IPS-18a (cell line): ENCODE results near the gene KLF2.

ENCODE experiments used
- H3K27ac ChIP-seq: one replicate; pipeline ENCODE4 v1.5.1; 2013; ENCODE audit warnings: low read length
- H3K27me3 ChIP-seq: one replicate; pipeline ENCODE4 v1.6.1; 2013; ENCODE audit warnings: mild to moderate bottlenecking, low read length; ENCODE audit not compliant: control insufficient read depth, insufficient read depth
- H3K36me3 ChIP-seq: one replicate; pipeline ENCODE4 v1.6.1; 2013; ENCODE audit warnings: low read depth, low read length; ENCODE audit not compliant: control insufficient read depth
- H3K4me1 ChIP-seq: one replicate; pipeline ENCODE4 v1.6.1; 2013; ENCODE audit warnings: low read depth, low read length; ENCODE audit not compliant: control insufficient read depth
- H3K4me3 ChIP-seq: one replicate; pipeline ENCODE4 v1.5.1; 2013; ENCODE audit warnings: low read length
- H3K9ac ChIP-seq: one replicate; pipeline ENCODE4 v1.6.1; 2013; ENCODE audit warnings: mild to moderate bottlenecking, low read length, moderate library complexity
- H3K9me3 ChIP-seq: one replicate; pipeline ENCODE4 v1.6.1; 2013; ENCODE audit warnings: low read depth, low read length; ENCODE audit not compliant: control insufficient read depth

Gene KLF2

GRCh38 chr19:16375157-16375935, 50.7 kb downstream of the KLF2 start:
- Histone ChIP-seq H3K27me3 (no peaks in the 10 kb centered on the region), H3K4me3 (no peak overlapping the region), H3K9me3 (no peaks in the 10 kb centered on the region), H3K36me3 (peaks cover 19% of the 10 kb centered on the region), H3K4me1 (no peaks in the 10 kb centered on the region), H3K9ac (no peak overlapping the region), H3K27ac (no peak overlapping the region)

- Histone ChIP-seq H3K36me3 (peaks cover 19% of the 10 kb centered on the region), H3K9ac (no peak overlapping the region), H3K27ac (no peak overlapping the region), H3K9me3 (no peaks in the 10 kb centered on the region), H3K4me1 (no peaks in the 10 kb centered on the region), H3K4me3 (no peak overlapping the region), H3K27me3 (no peaks in the 10 kb centered on the region)
Observed at GRCh38 chr19:16375936-16376185, 51.2 kb downstream of the KLF2 start.

GRCh38 chr19:16376241-16376640, 51.6 kb downstream of the KLF2 start:
- Histone ChIP-seq H3K9me3 (no peaks in the 10 kb centered on the region), H3K4me3 (no peak overlapping the region), H3K4me1 (no peaks in the 10 kb centered on the region), H3K27me3 (no peaks in the 10 kb centered on the region), H3K27ac (no peak overlapping the region), H3K36me3 (peaks cover 19% of the 10 kb centered on the region), H3K9ac (no peak overlapping the region)

GRCh38 chr19:16376649-16377048, 52.0 kb downstream of the KLF2 start:
- Histone ChIP-seq H3K9me3 (no peaks in the 10 kb centered on the region), H3K36me3 (peaks cover 19% of the 10 kb centered on the region), H3K9ac (no peak overlapping the region), H3K27ac (no peak overlapping the region), H3K27me3 (no peaks in the 10 kb centered on the region), H3K4me3 (no peak overlapping the region), H3K4me1 (no peaks in the 10 kb centered on the region)

GRCh38 chr19:16377521-16377920, 52.9 kb downstream of the KLF2 start:
- Histone ChIP-seq H3K4me1 (no peaks in the 10 kb centered on the region), H3K27ac (no peak overlapping the region), H3K36me3 (peaks cover 19% of the 10 kb centered on the region), H3K9me3 (no peaks in the 10 kb centered on the region), H3K4me3 (no peak overlapping the region), H3K9ac (no peak overlapping the region), H3K27me3 (no peaks in the 10 kb centered on the region)
